Activated CD8-positive, alpha-beta T cell treated with anti-CD3 and anti-CD28 coated beads for 36 hours (primary cell): ENCODE data around the gene MND1. TPM values are rescaled to one million over a fixed set of nuclear protein-coding genes. Genes with fewer than 3 reads are reported as not detected.

ENCODE experiments used
- ATAC-seq: fragments of 200-7000 bp; cut with Tn5 transposase; one replicate; pipeline ENCODE4 v1.10.0; 2021; ENCODE audit warnings: mild to moderate bottlenecking, moderate library complexity
- CTCF ChIA-PET: fragments of 350-600 bp; sonication (Branson Sonifier 250); formaldehyde crosslinking; loops from one replicate; lab custom pipeline; 2021; ENCODE audit warnings: antibody characterized with exemption; lab: Charles Lee
- POLR2A ChIA-PET: fragments of 350-600 bp; sonication (Branson Sonifier 250); formaldehyde crosslinking; loops from one replicate; lab custom pipeline; 2021; ENCODE audit warnings: antibody characterized with exemption; lab: Charles Lee
- DNase-seq: peaks from one replicate; pipeline ENCODE4 v3.0.0-alpha.2; 2020
- H3K27ac Mint-ChIP-seq: one replicate; pipeline ENCODE4 v1.8.0; 2021; ENCODE audit warnings: mild to moderate bottlenecking, mixed read lengths
- H3K27me3 Mint-ChIP-seq: one replicate; pipeline ENCODE4 v1.8.0; 2021; ENCODE audit warnings: mixed read lengths
- H3K36me3 Mint-ChIP-seq: one replicate; pipeline ENCODE4 v1.8.0; 2021; ENCODE audit warnings: low read depth, mixed read lengths
- H3K4me1 Mint-ChIP-seq: one replicate; pipeline ENCODE4 v1.8.0; 2021; ENCODE audit warnings: low read depth, mixed read lengths
- H3K4me3 Mint-ChIP-seq: one replicate; pipeline ENCODE4 v1.8.0; 2021; ENCODE audit warnings: mild to moderate bottlenecking, moderate library complexity, mixed read lengths
- H3K9me3 Mint-ChIP-seq: one replicate; pipeline ENCODE4 v1.8.0; 2021; ENCODE audit warnings: mixed read lengths
- CTCF ChIP-seq: fragments of 200-600 bp; IDR thresholded peaks from one replicate; pipeline ENCODE4 v1.8.0; 2022; ENCODE audit warnings: antibody characterized with exemption, mild to moderate bottlenecking
- intact Hi-C: fragments of 100-400 bp; cut with micrococcal nuclease; formaldehyde crosslinking; loops from one replicate; pipeline ENCODE4 v1.10.0; 2022
- total RNA-seq, 2 experiments: library from RNA; stranded (reverse); gene quantifications; one replicate each; pipeline ENCODE4 v1.2.3, GENCODE V29; 2021

The MND1 gene
- total RNA-seq, 2 experiments from 2014 or later: 48.0 to 50.0 TPM

GRCh38 chr4:153310793-153311192 lies 33.7 kb upstream of the MND1 start:
- ChIA-PET CTCF (interaction anchor here (0.9 kb wide), 1 partner anchor 227 kb away, joined by 3 read pairs; no protein-coding TSS in a partner anchor), POLR2A (no interaction called here)
- no peak for ATAC-seq
- intact Hi-C loops: no loop called here
- Mint-ChIP-seq H3K36me3 (no peaks in the 10 kb centered on the region), H3K4me3 (no peak overlapping the region), H3K27ac (no peak overlapping the region), H3K4me1 (no peaks in the 10 kb centered on the region), H3K27me3 (no peaks in the 10 kb centered on the region), H3K9me3 (no peaks in the 10 kb centered on the region)
- TF ChIP-seq CTCF: no peak
- no peak for DNase-seq

GRCh38 chr4:153314915-153315314 lies 29.6 kb upstream of the MND1 start:
- no peaks in the 10 kb centered on the region for H3K9me3 Mint-ChIP-seq
- no peak for ATAC-seq
- no peaks in the 10 kb centered on the region for H3K36me3 Mint-ChIP-seq
- H3K4me1 Mint-ChIP-seq: no peaks in the 10 kb centered on the region
- intact Hi-C loops: no loop called here
- H3K4me3 Mint-ChIP-seq: no peak overlapping the region
- DNase-seq: no peak
- TF ChIP-seq CTCF: no peak
- POLR2A ChIA-PET: no interaction called here
- CTCF ChIA-PET: interaction anchor here (0.9 to 4.5 kb wide), 2 partner anchors 9 to 172 kb away, joined by 3 to 27 read pairs; no protein-coding TSS in a partner anchor
- no peaks in the 10 kb centered on the region for H3K27me3 Mint-ChIP-seq
- no peak overlapping the region for H3K27ac Mint-ChIP-seq

DNA sequence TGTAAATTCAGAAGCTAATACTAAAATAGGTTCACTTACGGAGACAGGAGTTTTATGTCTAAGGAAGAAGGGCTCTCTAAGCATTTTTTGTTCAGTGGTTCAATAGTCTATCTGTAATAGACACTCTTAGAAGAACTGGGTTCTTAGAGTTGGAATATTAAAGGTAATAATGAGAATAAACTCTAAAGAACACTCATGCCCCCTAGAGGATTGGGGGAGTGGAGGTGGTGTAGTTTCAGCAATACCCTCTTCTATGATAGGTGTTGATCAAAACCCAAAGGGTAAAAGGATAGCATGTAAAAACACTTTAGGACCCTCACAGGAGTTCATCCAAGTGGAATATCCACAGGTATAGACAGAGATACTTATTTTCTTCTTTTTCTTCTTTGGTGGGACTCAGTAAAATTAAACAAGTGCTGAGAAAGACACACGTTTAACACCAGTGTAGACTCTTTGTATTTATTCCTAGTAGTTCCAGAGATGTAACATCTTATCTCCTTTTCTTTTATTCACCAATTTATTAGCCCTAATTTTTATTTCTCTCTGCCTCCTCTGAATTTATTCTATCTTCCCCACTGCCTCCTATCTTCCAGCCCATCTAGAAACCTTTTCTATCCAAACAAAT lies 25.7 kb upstream of the MND1 start:
- peak; percentile 56 for ATAC-seq
- H3K9me3 Mint-ChIP-seq: no peaks in the 10 kb centered on the region
- peak; percentile 43 for DNase-seq
- no peak overlapping the region for H3K4me3 Mint-ChIP-seq
- no peak overlapping the region for H3K27ac Mint-ChIP-seq
- intact Hi-C loops: loop anchor here (2.0 kb wide), 1 partner anchor 176 kb away; no protein-coding TSS in a partner anchor
- no peaks in the 10 kb centered on the region for H3K4me1 Mint-ChIP-seq
- no peaks in the 10 kb centered on the region for H3K27me3 Mint-ChIP-seq
- ChIA-PET POLR2A (no interaction called here), CTCF (interaction anchor here (0.7 to 4.5 kb wide), 22 partner anchors 10 to 324 kb away, joined by 3 to 27 read pairs (median 4); no protein-coding TSS in a partner anchor)
- no peaks in the 10 kb centered on the region for H3K36me3 Mint-ChIP-seq
- peak; percentile 82 for TF ChIP-seq CTCF

DNA sequence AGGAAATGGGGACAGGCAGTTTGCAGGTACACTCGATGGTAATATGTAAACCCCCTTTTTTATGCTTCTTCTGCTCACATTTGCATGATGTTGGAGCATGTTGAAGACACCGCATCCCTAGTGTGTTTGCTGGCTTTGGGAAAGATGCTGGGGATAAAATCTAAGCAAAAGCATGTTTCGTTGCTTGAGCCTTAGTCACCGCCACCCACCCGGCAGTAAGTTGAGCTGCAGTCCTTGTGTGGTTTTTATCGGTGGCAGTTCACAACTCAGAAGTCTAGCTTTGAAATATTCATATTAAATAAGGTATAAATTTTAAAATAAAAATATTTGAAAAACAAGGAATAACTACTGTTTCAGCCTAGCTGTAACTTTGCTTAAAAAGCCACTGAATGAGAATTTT lies 21.7 kb upstream of the MND1 start:
- Mint-ChIP-seq H3K27me3 (peaks cover 7% of the 10 kb centered on the region), H3K9me3 (no peaks in the 10 kb centered on the region), H3K27ac (no peak overlapping the region), H3K4me3 (no peak overlapping the region), H3K4me1 (peaks cover 2% of the 10 kb centered on the region), H3K36me3 (no peaks in the 10 kb centered on the region)
- TF ChIP-seq CTCF: no peak
- DNase-seq (no peak), ATAC-seq (no peak)
- POLR2A ChIA-PET: no interaction called here
- intact Hi-C loops: no loop called here
- CTCF ChIA-PET: interaction anchor here (0.8 to 1.8 kb wide), 6 partner anchors 49 to 427 kb away, joined by 3 to 13 read pairs (median 3); no protein-coding TSS in a partner anchor

- DNase-seq: no peak
- H3K27me3 Mint-ChIP-seq: peaks cover 7% of the 10 kb centered on the region
- ATAC-seq: no peak
- POLR2A ChIA-PET: no interaction called here
- intact Hi-C loops: no loop called here
- TF ChIP-seq CTCF: no peak
- H3K4me3 Mint-ChIP-seq: no peak overlapping the region
- H3K36me3 Mint-ChIP-seq: no peaks in the 10 kb centered on the region
- no peaks in the 10 kb centered on the region for H3K9me3 Mint-ChIP-seq
- CTCF ChIA-PET: interaction anchor here (1.2 kb wide), 1 partner anchor 426 kb away, joined by 3 read pairs; no protein-coding TSS in a partner anchor
- peaks cover 2% of the 10 kb centered on the region for H3K4me1 Mint-ChIP-seq
- no peak overlapping the region for H3K27ac Mint-ChIP-seq
These were observed 20.4 kb upstream of the MND1 start for GRCh38 chr4:153324046-153324445.
